Measurements from ENCODE around the gene TMEM9B.
"Not testable (repeated sequence)": the region's sequence is repeated elsewhere in the genome, so short reads cannot be mapped to it uniquely, and the experiment has no call there.

The TMEM9B gene

DNA sequence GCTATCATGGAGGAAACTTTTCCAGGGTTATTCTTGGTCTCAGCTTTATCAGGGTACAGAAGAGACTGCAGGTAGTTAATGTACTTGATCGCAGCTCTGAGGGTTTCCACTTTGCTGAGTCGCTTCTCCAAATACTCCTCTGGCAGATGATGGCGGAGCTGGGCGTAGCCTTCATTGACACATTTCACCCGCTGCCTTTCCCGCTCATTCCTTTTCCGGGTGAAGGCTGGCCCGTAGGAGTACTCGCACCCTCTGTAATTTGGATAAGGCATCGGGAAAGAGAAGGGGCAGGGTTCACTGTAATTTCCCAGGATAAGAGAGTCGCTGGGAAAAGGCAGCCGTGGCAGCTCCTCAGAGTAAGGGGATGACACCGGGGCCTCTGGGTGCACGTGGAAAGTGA lies 26.6 kb downstream of the TMEM9B start:
- H3K4me3 ChIP-seq (ENCODE audit: low read length), result no peak overlapping the region
- DNase-seq (ENCODE audit: low read depth), result no peak
- TF ChIP-seq, protein P1, sequence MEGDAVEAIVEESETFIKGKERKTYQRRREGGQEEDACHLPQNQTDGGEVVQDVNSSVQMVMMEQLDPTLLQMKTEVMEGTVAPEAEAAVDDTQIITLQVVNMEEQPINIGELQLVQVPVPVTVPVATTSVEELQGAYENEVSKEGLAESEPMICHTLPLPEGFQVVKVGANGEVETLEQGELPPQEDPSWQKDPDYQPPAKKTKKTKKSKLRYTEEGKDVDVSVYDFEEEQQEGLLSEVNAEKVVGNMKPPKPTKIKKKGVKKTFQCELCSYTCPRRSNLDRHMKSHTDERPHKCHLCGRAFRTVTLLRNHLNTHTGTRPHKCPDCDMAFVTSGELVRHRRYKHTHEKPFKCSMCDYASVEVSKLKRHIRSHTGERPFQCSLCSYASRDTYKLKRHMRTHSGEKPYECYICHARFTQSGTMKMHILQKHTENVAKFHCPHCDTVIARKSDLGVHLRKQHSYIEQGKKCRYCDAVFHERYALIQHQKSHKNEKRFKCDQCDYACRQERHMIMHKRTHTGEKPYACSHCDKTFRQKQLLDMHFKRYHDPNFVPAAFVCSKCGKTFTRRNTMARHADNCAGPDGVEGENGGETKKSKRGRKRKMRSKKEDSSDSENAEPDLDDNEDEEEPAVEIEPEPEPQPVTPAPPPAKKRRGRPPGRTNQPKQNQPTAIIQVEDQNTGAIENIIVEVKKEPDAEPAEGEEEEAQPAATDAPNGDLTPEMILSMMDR (conservative IDR thresholded peaks at IDR 0.05; ENCODE audit: low read length), result no peak

DNA sequence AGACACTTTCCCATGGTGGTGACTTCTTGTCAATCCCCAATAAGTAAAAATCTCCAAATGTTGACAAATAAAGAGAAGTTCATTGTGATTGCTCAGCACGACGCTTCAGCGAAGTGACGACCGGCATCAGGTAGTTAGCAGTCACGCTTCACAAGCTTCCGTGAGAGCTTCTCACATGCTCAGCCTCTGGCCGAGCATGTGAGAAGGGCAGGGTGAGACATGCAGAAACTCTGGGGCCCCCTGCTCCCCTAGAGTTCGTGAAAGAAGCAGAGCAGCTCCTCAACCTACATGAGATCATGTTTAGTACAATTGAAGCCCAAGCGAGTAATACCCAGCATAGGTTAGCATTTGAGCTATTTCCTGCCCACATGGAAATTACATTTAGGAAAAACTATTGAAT lies 27.1 kb downstream of the TMEM9B start:
- no peak overlapping the region for H3K4me3 ChIP-seq (ENCODE audit: low read length)
- DNase-seq (ENCODE audit: low read depth), result no peak
- TF ChIP-seq, protein P1 (conservative IDR thresholded peaks at IDR 0.05; ENCODE audit: low read length), result no peak

DNA sequence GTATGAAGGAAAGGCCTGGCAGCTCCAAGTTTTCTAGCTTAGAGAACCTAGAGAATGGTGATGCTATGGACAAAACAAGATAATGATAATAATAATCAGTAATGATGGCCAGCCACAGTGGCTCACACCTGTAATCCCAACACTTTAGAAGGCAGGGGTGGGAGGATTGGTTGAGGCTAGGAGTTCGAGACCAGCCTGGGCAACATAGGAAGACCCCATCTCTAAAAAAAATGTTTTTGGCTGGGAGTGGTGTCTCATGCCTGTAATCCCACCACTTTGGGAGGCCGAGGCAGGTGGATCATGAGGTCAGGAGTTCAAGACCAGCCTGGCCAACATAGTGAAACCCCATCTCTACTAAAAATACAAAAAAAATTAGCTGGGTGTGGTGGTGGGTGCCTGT lies 28.5 kb downstream of the TMEM9B start:
- H3K4me3 ChIP-seq (ENCODE audit: low read length); DNase-seq (ENCODE audit: low read depth): not testable (repeated sequence)

DNA sequence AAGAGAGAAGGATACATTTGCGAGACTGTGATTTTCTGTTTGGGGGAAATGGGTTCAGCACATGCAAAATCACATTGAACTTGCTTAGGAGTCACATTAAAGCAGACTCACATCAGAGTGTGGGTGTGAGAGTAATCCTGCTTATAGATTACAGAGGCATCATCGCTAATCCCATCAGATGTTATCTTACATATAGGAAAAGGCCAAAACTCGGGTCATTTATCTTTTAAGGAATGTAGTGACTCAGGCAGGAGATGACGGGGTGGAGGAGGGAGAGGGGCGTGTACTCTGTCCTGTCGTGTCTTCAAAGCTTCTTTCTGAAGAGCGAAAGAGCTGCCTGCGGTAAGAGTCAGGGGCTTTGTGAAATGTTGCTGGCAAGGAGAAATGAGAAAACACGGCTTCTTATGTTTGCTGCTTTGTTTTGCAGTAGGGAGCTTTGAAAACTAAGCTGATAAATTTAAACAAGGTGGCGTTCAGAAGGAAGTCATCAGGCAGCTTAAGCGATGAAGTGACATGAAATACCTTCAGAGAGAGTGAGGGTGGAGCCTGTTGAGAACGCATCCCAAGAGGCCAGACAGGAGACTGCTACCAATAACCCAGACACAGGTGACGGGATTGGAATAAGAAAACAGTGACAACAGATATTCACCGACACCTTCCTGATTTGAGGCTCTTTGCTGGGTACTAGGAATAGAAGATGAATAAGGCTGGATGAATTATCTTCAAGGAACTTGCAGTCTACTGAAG lies 29.3 kb downstream of the TMEM9B start:
- peak overlapping the region; percentile 1; the same call in 1 of the 2 replicates for H3K4me3 ChIP-seq (ENCODE audit: low read length)
- peak; percentile 84 for DNase-seq (ENCODE audit: low read depth)
- TF ChIP-seq, protein P1 (conservative IDR thresholded peaks at IDR 0.05; ENCODE audit: low read length), result no peak

DNA sequence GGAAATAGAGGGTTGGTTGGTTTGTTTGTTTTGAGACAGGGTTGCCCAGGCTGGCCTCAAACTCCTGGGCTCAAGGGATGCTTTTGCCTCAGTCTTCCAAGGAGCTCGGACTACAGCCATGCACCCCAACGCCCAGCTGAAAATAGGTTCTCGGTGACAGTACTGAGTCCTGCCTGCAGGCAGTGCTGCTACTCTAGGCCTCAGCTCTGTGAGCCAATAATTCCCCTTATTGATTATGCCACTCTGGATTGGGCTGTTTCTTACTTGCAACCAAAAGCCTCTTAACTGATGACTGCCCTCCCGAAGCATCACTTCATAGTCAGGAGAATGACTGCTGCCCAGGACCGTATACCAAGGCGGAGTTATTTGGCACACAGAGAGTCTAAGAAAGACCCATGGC lies 30.3 kb downstream of the TMEM9B start:
- DNase-seq (ENCODE audit: low read depth), result no peak
- H3K4me3 ChIP-seq (ENCODE audit: low read length), result no peak overlapping the region
- TF ChIP-seq, protein P1 (conservative IDR thresholded peaks at IDR 0.05; ENCODE audit: low read length), result no peak

DNA sequence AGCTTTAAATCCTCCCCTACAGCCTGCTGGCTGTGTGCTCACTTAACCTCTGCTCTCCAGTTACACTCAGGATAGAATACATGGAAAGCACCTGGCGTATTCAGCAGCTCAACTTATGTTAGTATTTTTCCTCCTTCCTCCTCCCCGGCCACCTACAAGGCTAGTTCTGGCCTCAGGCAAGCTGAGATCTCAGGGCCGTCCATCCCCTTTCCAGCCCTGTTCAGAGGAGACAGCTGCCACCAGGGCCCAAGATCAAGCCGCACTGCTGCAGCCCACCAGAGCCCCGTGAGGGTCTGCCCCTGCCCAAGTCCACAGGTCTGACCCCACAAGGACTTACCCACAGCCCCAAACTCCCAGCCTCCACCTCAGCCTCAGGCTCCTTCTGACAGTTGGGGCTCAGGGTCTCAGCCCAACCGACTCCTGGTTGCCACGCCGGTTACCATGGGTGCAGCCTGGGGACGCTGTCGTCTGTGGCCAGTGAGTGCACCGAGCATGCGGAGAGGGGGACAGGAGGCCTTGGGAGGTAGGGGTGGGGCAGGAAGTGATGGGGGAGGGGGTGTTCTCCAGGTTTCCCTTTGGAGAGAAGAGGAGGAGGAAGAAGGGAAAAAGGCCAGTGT lies 31.6 kb downstream of the TMEM9B start, which contains the start of gene C11orf16:
TSS of gene C11orf16 (minus strand) at position 384 of the 617 bp plus-strand sequence. CDS start 639 bp downstream, outside the sequence.
- TF ChIP-seq, protein P1 (conservative IDR thresholded peaks at IDR 0.05; ENCODE audit: low read length), result no peak
- H3K4me3 ChIP-seq (ENCODE audit: low read length), result no peak within 1 kb of the TSS
- no peak for DNase-seq (ENCODE audit: low read depth)

DNA sequence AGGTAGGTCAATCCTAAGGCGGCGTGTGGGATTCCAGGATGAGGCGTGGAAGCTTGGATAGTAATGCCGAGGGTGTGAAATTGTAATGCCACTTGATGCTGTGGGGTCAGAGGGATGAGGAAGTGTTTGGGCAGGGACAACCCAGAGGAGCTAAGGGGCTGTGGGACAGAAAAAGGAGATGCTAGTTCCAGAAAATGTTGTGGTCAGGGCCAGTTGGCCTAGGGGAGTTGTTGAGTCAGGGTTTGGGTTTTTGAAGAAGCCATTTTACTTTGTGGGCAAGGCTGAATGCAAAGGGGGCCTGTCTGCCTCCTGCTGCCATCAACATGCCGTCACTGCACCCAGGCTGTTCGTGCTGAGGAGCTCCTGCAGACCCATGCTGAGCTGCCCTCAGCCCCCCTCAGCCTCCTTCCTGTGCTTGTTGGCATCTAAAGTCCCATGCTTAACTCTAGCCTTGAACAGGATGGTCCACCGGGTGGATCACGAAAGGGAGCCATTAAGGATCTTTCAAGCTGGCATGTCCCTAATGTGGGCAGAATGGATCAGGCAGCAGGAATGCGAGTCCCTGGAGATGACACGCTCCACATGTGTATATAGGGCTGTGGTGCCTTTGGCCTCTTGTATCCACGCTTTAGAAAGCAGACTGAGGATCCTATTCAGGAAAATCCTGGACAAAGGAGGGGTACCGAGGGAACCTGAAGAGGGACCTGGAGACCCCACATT lies 33.6 kb downstream of the TMEM9B start:
- H3K4me3 ChIP-seq (ENCODE audit: low read length), result no peak overlapping the region
- peak; percentile 38 for DNase-seq (ENCODE audit: low read depth)
- TF ChIP-seq, protein P1 (conservative IDR thresholded peaks at IDR 0.05; ENCODE audit: low read length), result no peak
